Muscle layer of colon (tissue), 2 donors: ENCODE data around the gene FLAD1.
"Not testable (repeated sequence)": the region's sequence is repeated elsewhere in the genome, so short reads cannot be mapped to it uniquely, and the experiment has no call there.

Experiments used
- H3K27ac ChIP-seq: one replicate; pipeline ENCODE4 v1.7.0; 2013; ENCODE audit warnings: low read depth, mild to moderate bottlenecking, low read length, moderate library complexity
- H3K27me3 ChIP-seq, 2 donors: one replicate each; pipeline ENCODE4 v1.7.0; 2013; ENCODE audit warnings: low read length in 2 of 2, mild to moderate bottlenecking in 2 of 2; ENCODE audit not compliant: insufficient read depth in 2 of 2, control insufficient read depth in 1 of 2
- H3K36me3 ChIP-seq: one replicate; pipeline ENCODE4 v1.7.0; 2013; ENCODE audit warnings: mild to moderate bottlenecking, low read length; ENCODE audit not compliant: insufficient read depth
- H3K4me1 ChIP-seq: one replicate; pipeline ENCODE4 v1.7.0; 2013; ENCODE audit warnings: mild to moderate bottlenecking, low read length; ENCODE audit not compliant: insufficient read depth
- H3K4me3 ChIP-seq, 2 donors: one replicate each; pipeline ENCODE4 v1.7.0; 2013; ENCODE audit warnings: low read length in 2 of 2, low read depth in 1 of 2, mild to moderate bottlenecking in 1 of 2, moderate library complexity in 1 of 2
- H3K9ac ChIP-seq: one replicate; pipeline ENCODE4 v1.7.0; 2013; ENCODE audit warnings: low read length
- H3K9me3 ChIP-seq: one replicate; pipeline ENCODE4 v1.7.0; 2013; ENCODE audit warnings: mild to moderate bottlenecking, low read length
- donor health status: abdominal sarcoma.
- donor health status: Adenocarcinoma of cecum.

Gene FLAD1

GRCh38 chr1:154986736-154987135, 3.6 kb downstream of the FLAD1 start:
- peaks cover 29% of the 10 kb centered on the region for H3K36me3 ChIP-seq
- H3K27ac ChIP-seq, H3K9ac ChIP-seq, H3K9me3 ChIP-seq, H3K4me3 ChIP-seq, H3K27me3 ChIP-seq: not testable (repeated sequence)
- H3K4me1 ChIP-seq: peaks cover 13% of the 10 kb centered on the region

GRCh38 chr1:154987326-154987725, 4.2 kb downstream of the FLAD1 start:
- peaks cover 11% of the 10 kb centered on the region for H3K4me1 ChIP-seq
- no peaks in the 10 kb centered on the region for H3K9me3 ChIP-seq
- peaks cover 29% of the 10 kb centered on the region for H3K36me3 ChIP-seq
- no peak overlapping the region for H3K4me3 ChIP-seq
- no peak overlapping the region for H3K27ac ChIP-seq
- H3K9ac ChIP-seq: no peak overlapping the region
- no peaks in the 10 kb centered on the region for H3K27me3 ChIP-seq

- Histone ChIP-seq H3K36me3 (peaks cover 29% of the 10 kb centered on the region), H3K27ac (no peak overlapping the region)
These were observed 5.2 kb downstream of the FLAD1 start for GRCh38 chr1:154988058-154988954.

GRCh38 chr1:154989195-154989860, 6.2 kb downstream of the FLAD1 start:
- Histone ChIP-seq H3K9me3 (no peaks in the 10 kb centered on the region), H3K4me3 (no peak overlapping the region), H3K27ac (no peak overlapping the region), H3K27me3 (no peaks in the 10 kb centered on the region), H3K9ac (no peak overlapping the region), H3K4me1 (no peaks in the 10 kb centered on the region), H3K36me3 (peaks cover 29% of the 10 kb centered on the region)

More at GRCh38 chr1:154988058-154988954, 5.2 kb downstream of the FLAD1 start:
- H3K27me3 ChIP-seq: no peaks in the 10 kb centered on the region
- no peaks in the 10 kb centered on the region for H3K9me3 ChIP-seq
- H3K4me3 ChIP-seq: no peak overlapping the region
- H3K4me1 ChIP-seq: peaks cover 7% of the 10 kb centered on the region
- no peak overlapping the region for H3K9ac ChIP-seq

- H3K4me3 ChIP-seq: no peak overlapping the region
- no peaks in the 10 kb centered on the region for H3K9me3 ChIP-seq
- H3K27ac ChIP-seq: no peak overlapping the region
- H3K36me3 ChIP-seq: peaks cover 29% of the 10 kb centered on the region
- no peaks in the 10 kb centered on the region for H3K27me3 ChIP-seq
- no peaks in the 10 kb centered on the region for H3K4me1 ChIP-seq
- H3K9ac ChIP-seq: no peak overlapping the region
These were observed 7.1 kb downstream of the FLAD1 start for GRCh38 chr1:154990276-154990675.

GRCh38 chr1:154992721-154993571, 9.8 kb downstream of the FLAD1 start:
- no peak overlapping the region for H3K27ac ChIP-seq
- no peaks in the 10 kb centered on the region for H3K4me1 ChIP-seq
- H3K9ac ChIP-seq: no peak overlapping the region
- H3K4me3 ChIP-seq: no peak overlapping the region
- H3K27me3 ChIP-seq: no peaks in the 10 kb centered on the region
- H3K36me3 ChIP-seq: peaks cover 26% of the 10 kb centered on the region
- H3K9me3 ChIP-seq: no peaks in the 10 kb centered on the region

GRCh38 chr1:154993572-154994268, 10.6 kb downstream of the FLAD1 start, which contains the start of gene LENEP:
TSS of gene LENEP (plus strand) at chr1:154993586. CDS start at chr1:154993608, 22 bp downstream.
- peaks cover 18% of the 10 kb centered on the region for H3K36me3 ChIP-seq
- H3K4me3 ChIP-seq: no peak within 1 kb of the TSS
- no peaks in the 10 kb centered on the region for H3K27me3 ChIP-seq
- H3K27ac ChIP-seq: no peak within 1 kb of the TSS
- no peaks in the 10 kb centered on the region for H3K9me3 ChIP-seq
- no peak within 1 kb of the TSS for H3K9ac ChIP-seq
- no peaks in the 10 kb centered on the region for H3K4me1 ChIP-seq

- Histone ChIP-seq H3K27ac (no peak overlapping the region), H3K9ac (no peak overlapping the region), H3K4me1 (no peaks in the 10 kb centered on the region)
These were observed 11.1 kb downstream of the FLAD1 start for GRCh38 chr1:154994269-154994587.

GRCh38 chr1:154994591-154994990, 11.4 kb downstream of the FLAD1 start:
- no peak overlapping the region for H3K27ac ChIP-seq
- peaks cover under 1% of the 10 kb centered on the region for H3K4me1 ChIP-seq
- H3K9me3 ChIP-seq: no peaks in the 10 kb centered on the region
- no peaks in the 10 kb centered on the region for H3K27me3 ChIP-seq
- no peak overlapping the region for H3K4me3 ChIP-seq
- peaks cover 9% of the 10 kb centered on the region for H3K36me3 ChIP-seq
- H3K9ac ChIP-seq: no peak overlapping the region

More at GRCh38 chr1:154994269-154994587, 11.1 kb downstream of the FLAD1 start:
- H3K4me3 ChIP-seq: no peak overlapping the region
- no peaks in the 10 kb centered on the region for H3K9me3 ChIP-seq
- no peaks in the 10 kb centered on the region for H3K27me3 ChIP-seq
- peaks cover 13% of the 10 kb centered on the region for H3K36me3 ChIP-seq

GRCh38 chr1:154995301-154995983, 12.3 kb downstream of the FLAD1 start:
- H3K27ac ChIP-seq, H3K4me3 ChIP-seq, H3K4me1 ChIP-seq, H3K9me3 ChIP-seq, H3K27me3 ChIP-seq, H3K36me3 ChIP-seq, H3K9ac ChIP-seq: not testable (repeated sequence)
